B cell (primary cell): ENCODE measurements around the gene LRRC8A.

Experiments used
- CTCF ChIP-seq: fragments of 200-600 bp; IDR thresholded peaks from one replicate; pipeline ENCODE4 v1.8.0; 2022; ENCODE audit warnings: antibody characterized with exemption, mild to moderate bottlenecking
- EZH2 ChIP-seq: IDR thresholded peaks from 2 replicates; pipeline ENCODE4 v1.6.1; 2012; ENCODE audit warnings: borderline replicate concordance, low read depth, mild to moderate bottlenecking, moderate library complexity, low read length; ENCODE audit not compliant: insufficient read depth, poor library complexity, severe bottlenecking

GRCh38 chr9:128841694-128842492, 40.0 kb upstream of the LRRC8A start:
- TF ChIP-seq CTCF (no peak), EZH2 (no peak)
